ENCODE data around the gene GSTP1.

DNA sequence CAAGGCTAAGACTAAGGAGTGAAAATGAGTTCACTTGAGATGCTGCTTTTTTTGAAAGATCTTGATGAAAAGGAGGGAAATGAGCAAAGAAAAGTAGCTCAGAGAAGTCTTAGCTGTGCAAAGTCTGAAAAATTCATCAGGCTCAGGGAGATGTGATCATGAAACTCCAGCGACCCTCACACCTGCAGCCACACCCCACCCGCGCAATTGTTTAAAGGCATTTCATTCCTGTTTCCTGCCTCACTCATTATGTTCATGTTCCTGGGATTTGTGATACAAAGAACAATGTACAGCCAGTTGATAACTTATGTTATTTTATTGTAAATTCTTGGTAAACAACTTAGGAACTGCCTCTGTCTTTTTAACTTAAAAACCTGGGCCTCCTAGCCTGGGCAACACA is 8.7 kb upstream of the GSTP1 start:
- TF ChIP-seq, protein P1, sequence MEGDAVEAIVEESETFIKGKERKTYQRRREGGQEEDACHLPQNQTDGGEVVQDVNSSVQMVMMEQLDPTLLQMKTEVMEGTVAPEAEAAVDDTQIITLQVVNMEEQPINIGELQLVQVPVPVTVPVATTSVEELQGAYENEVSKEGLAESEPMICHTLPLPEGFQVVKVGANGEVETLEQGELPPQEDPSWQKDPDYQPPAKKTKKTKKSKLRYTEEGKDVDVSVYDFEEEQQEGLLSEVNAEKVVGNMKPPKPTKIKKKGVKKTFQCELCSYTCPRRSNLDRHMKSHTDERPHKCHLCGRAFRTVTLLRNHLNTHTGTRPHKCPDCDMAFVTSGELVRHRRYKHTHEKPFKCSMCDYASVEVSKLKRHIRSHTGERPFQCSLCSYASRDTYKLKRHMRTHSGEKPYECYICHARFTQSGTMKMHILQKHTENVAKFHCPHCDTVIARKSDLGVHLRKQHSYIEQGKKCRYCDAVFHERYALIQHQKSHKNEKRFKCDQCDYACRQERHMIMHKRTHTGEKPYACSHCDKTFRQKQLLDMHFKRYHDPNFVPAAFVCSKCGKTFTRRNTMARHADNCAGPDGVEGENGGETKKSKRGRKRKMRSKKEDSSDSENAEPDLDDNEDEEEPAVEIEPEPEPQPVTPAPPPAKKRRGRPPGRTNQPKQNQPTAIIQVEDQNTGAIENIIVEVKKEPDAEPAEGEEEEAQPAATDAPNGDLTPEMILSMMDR (IDR thresholded peaks at IDR 0.05; ENCODE audit: insufficient read depth, low read length, poor library complexity, severe bottlenecking) = no peak
- no peak for TF ChIP-seq EZH2phosphoT487 (conservative IDR thresholded peaks at IDR 0.05; ENCODE audit: low read length)

All from SU-DHL-6 (cell line).